Measurements from ENCODE around the gene SBF2.

DNA sequence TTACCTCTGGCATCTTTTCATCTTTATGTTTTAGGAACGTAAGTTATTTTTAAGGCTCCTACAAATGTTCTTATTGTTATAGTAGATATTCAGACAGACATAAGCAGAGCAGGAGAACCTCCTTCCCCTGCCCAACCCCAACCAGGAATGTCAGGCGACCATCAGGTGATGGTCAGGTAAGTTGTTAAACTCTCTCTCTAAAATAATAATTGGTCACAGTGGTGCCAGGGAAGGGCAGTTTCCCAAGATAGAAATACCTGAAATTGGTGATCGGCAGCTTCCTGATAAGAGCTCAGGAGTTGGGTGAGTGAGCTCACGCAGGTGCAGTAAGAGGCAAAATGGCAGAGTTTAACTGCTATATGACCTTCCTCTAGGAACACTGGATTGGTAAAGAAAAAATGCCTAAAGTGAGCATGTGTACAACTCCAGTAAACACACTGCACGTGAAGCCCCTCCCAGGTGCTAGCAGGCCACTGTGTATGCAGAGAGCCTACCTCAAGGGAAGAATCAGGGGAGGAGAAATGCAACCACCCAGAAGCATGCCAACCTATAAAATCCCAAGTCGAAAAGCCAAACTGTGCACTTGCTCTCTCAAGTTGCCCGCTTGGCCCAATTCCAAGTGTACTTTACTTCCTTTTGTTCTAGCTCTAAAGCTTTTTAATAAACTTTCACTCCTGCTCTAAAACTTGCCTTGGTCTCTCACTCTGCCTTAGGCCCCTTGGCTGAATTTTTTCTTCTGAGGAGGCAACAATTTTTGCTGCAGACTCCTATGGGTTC lies 273.9 kb downstream of the SBF2 start:
- TF ChIP-seq, protein P1, sequence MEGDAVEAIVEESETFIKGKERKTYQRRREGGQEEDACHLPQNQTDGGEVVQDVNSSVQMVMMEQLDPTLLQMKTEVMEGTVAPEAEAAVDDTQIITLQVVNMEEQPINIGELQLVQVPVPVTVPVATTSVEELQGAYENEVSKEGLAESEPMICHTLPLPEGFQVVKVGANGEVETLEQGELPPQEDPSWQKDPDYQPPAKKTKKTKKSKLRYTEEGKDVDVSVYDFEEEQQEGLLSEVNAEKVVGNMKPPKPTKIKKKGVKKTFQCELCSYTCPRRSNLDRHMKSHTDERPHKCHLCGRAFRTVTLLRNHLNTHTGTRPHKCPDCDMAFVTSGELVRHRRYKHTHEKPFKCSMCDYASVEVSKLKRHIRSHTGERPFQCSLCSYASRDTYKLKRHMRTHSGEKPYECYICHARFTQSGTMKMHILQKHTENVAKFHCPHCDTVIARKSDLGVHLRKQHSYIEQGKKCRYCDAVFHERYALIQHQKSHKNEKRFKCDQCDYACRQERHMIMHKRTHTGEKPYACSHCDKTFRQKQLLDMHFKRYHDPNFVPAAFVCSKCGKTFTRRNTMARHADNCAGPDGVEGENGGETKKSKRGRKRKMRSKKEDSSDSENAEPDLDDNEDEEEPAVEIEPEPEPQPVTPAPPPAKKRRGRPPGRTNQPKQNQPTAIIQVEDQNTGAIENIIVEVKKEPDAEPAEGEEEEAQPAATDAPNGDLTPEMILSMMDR (optimal IDR thresholded peaks at IDR 0.05 in 1 of 3, IDR thresholded peaks at IDR 0.05 in 1 of 3, conservative IDR thresholded peaks at IDR 0.05 in 1 of 3; ENCODE audit: extremely low read depth in 1 of 3, insufficient read depth in 2 of 3, low read length in 3 of 3), result no peak
- TF ChIP-seq EZH2 (IDR thresholded peaks at IDR 0.05; ENCODE audit: low read length), result no peak

Data from keratinocyte (primary cell).